ENCODE data around the gene SOX3. TPM values are rescaled to one million over a fixed set of nuclear protein-coding genes. Genes with fewer than 3 reads are reported as not detected.

SOX3 gene
- total and polyA plus RNA-seq, 2 of the 8 experiments (the other 6 are each of a cell fraction or from before 2014, with no cell fraction given) = 10.4 to 41.0 TPM

- FAIRE-seq = peak; percentile 96
- POLR2A ChIA-PET (ENCODE audit: partially characterized antibody) = interaction anchor here (1.3 kb wide), 1 partner anchor 15 kb away, joined by 5 read pairs; no protein-coding TSS in a partner anchor
- H3K4me3 ChIP-seq (ENCODE audit: extremely low read depth in 1 of 4, insufficient read depth in 2 of 4, low read depth in 3 of 4, low read length in 4 of 4) = peak overlapping the region in 1 of 4 experiments; percentile 26; a peak in 1 of 8 replicates
- TF ChIP-seq RXRA (IDR thresholded peaks at IDR 0.05; ENCODE audit: insufficient read depth, low read depth, low read length) (no peak), ZNF274 (IDR thresholded peaks at IDR 0.05; ENCODE audit: borderline replicate concordance, extremely low read depth, low read length) (no peak), JUND (IDR thresholded peaks at IDR 0.05; ENCODE audit: low read length) (no peak), TAF1 (IDR thresholded peaks at IDR 0.05; ENCODE audit: low read depth, low read length) (no peak), CEBPB (IDR thresholded peaks at IDR 0.05; ENCODE audit: low read depth, low read length) (no peak), TAF7 (optimal IDR thresholded peaks at IDR 0.05; ENCODE audit: borderline replicate concordance, low read depth, low read length) (no peak), CTBP2 (IDR thresholded peaks at IDR 0.05; ENCODE audit: borderline replicate concordance, insufficient read depth, insufficient read length, low read length) (no peak)
Measured at GRCh38 chrX:140525448-140525847, 20.6 kb upstream of the SOX3 start.

More at GRCh38 chrX:140525448-140525847, 20.6 kb upstream of the SOX3 start:
- H3K23ac ChIP-seq (ENCODE audit: insufficient read length) = no peak overlapping the region
- H2BK20ac ChIP-seq (ENCODE audit: low read length) = no peak overlapping the region
- no peak overlapping the region for H3K56ac ChIP-seq (replicated peaks; ENCODE audit: insufficient read length, low read depth, low read length)
- no peak overlapping the region for H3K9ac ChIP-seq (replicated peaks in 1 of 4; ENCODE audit: extremely low read depth in 1 of 4, low read depth in 3 of 4, low read length in 3 of 4)
- H3K4me1 ChIP-seq (replicated peaks in 1 of 4; ENCODE audit: control insufficient read depth in 3 of 4, insufficient read depth in 4 of 4, low read length in 3 of 4) = peaks cover 0 to 7% (median 0%) of the 10 kb centered on the region in 4 experiments; a peak in 1 of 7 replicates
- no peak overlapping the region for H3K14ac ChIP-seq (ENCODE audit: insufficient read length)
- H2BK12ac ChIP-seq (ENCODE audit: low read depth, low read length) = no peak overlapping the region
- H3K18ac ChIP-seq (ENCODE audit: extremely low read depth, low read length) = no peak overlapping the region
- peak overlapping the region in 1 of 2 experiments; percentile 37; a peak in 3 of 4 replicates for H3K4me2 ChIP-seq (ENCODE audit: insufficient read depth in 1 of 2, low read depth in 2 of 2, low read length in 2 of 2)
- no peak overlapping the region for H3K27ac ChIP-seq (ENCODE audit: low read depth, low read length)
- no peak overlapping the region for H2BK5ac ChIP-seq (ENCODE audit: low read depth, low read length)
- no peak overlapping the region for H4K91ac ChIP-seq (replicated peaks; ENCODE audit: insufficient read length, low read length)
- H4K20me1 ChIP-seq (replicated peaks in 1 of 2; ENCODE audit: control insufficient read depth in 1 of 2, insufficient read depth in 2 of 2, low read length in 2 of 2) = no peaks in the 10 kb centered on the region
- H3K4ac ChIP-seq (replicated peaks; ENCODE audit: insufficient read length, low read depth, low read length) = no peak overlapping the region
- no peak overlapping the region for H4K8ac ChIP-seq (ENCODE audit: extremely low read depth, insufficient read depth, low read length)
- no peaks in the 10 kb centered on the region for H3K79me1 ChIP-seq (ENCODE audit: low read depth, low read length)
- no peak overlapping the region for H2BK15ac ChIP-seq (ENCODE audit: low read length)
- H2AFZ ChIP-seq (ENCODE audit: low read length) = no peak overlapping the region
- no peaks in the 10 kb centered on the region for H3K23me2 ChIP-seq (ENCODE audit: low read depth, low read length)
- H3K36me3 ChIP-seq (ENCODE audit: control insufficient read depth in 2 of 4, insufficient read depth in 4 of 4, low read length in 3 of 4) = no peaks in the 10 kb centered on the region
- no peaks in the 10 kb centered on the region for H3K9me3 ChIP-seq (ENCODE audit: insufficient read depth in 2 of 2, low read depth in 1 of 2, low read length in 1 of 2)
- no peak for DNase-seq (ENCODE audit: low read depth in 1 of 2, low spot score in 2 of 2)
- H2AK5ac ChIP-seq (ENCODE audit: low read depth, low read length) = no peak overlapping the region
- H4K5ac ChIP-seq (ENCODE audit: insufficient read length, low read depth, low read length) = no peak overlapping the region
- H3K79me2 ChIP-seq (ENCODE audit: control insufficient read depth in 1 of 2, insufficient read depth in 2 of 2, low read length in 2 of 2) = no peaks in the 10 kb centered on the region
- H3K27me3 ChIP-seq (replicated peaks in 1 of 4; ENCODE audit: control insufficient read depth in 3 of 4, extremely low read depth in 1 of 4, insufficient read depth in 3 of 4, low read length in 3 of 4) = no peaks in the 10 kb centered on the region
- CTCF ChIA-PET (ENCODE audit: partially characterized antibody) = interaction anchor here (1.3 to 2.7 kb wide), 2 partner anchors 15 to 136 kb away, joined by 5 to 16 read pairs; no protein-coding TSS in a partner anchor
- H2BK120ac ChIP-seq (replicated peaks; ENCODE audit: low read depth, low read length) = no peak overlapping the region
- 9% methylated on average over 2 of the region's 2 CpGs; no CpG with 5 or more reads in 1 of the 2 experiments for WGBS, 2 experiments (ENCODE audit: extremely low coverage in 1 of 2, insufficient coverage in 1 of 2, insufficient read length in 1 of 2, insufficient replicate concordance in 2 of 2, low coverage in 1 of 2, low lambda C conversion rate in 2 of 2, missing lambda C conversion rate in 1 of 2)
